HG03558 (cell line): Measurements from ENCODE around the gene FRA10AC1.
"Not testable (repeated sequence)": the region's sequence is repeated elsewhere in the genome, so short reads cannot be mapped to it uniquely, and the experiment has no call there.

Experiments used
- ATAC-seq: cut with Tn5 transposase; IDR thresholded peaks from one replicate; pipeline ENCODE4 v1.9.1; 2021; ENCODE audit warnings: moderate number of reproducible peaks; ENCODE audit not compliant: unreplicated experiment; ENCODE audit errors: extremely low read depth

Gene FRA10AC1

DNA sequence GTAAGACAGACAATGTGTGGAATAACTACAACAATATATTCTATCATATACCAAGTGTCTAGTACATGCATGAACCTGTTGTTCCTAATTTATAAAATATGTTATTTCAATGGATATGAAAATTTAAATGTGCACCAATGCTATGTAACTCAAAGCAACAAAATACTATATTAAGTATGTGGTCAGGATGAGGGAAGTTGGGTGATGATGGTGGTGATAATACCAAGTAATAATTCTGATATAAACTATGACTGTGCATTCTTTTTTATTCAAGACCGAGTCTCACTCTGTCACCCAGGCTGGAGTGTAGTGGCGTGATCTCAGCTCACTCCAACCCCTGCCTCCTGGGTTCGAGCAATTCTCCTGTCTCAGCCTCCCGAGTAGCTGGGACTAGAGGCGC is 2.1 kb upstream of the FRA10AC1 start:
- no peak for ATAC-seq

DNA sequence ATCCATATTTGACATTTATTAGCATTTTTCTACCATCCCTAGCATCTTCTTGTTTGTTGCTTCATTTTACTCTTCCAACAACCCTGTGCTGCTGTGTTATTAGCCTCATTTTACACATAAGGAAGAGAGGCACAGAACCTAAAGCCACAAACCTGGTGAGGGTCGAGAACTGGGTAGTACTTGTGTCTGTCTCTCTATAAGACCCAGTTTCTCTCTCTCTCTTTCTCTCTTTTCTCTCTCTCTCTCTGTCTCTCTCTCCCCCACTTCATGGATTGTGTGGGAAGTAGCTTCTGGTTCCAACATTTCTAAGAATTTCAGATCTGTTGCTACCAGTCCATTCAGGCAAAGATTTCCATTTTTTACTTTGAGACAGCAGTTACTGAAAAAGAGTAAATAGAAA is 1.4 kb upstream of the FRA10AC1 start:
- no peak for ATAC-seq

DNA sequence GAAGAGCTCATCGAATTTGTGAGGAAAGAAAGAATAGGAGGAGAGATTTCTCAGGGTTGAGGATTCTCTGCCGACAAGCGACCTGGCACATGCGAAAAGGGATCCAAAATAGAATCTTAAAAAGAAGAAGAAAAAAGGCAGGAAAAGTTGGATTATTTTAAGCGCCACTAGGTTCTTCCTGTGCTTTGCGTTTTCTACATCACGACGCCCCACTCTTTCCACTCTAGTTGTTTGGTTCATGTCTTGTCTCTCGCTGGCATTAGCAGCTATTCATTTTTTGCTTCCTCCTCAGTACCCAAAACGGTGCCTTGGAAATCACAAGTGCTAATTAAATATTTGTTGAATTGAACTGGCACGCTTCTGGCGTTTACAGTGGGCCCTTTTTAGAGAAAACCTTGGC is 674 bp upstream of the FRA10AC1 start:
- no peak for ATAC-seq

DNA sequence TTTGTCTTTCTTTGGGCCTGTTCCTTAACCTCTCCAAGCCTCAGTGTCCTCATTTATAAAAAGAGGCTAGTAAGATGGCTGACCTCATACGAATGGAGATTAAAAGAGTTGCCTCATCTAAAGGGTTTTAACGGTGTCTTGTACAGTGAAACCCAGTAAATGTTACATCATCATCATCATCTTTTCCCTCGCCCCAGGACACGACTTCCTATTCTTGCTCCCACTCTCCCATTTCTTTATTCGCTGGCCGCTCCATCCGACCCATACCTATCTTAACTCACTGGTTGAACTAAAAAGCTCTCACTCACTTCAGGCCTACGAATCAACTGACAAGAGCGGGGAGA is 554 bp downstream of the FRA10AC1 start:
- no peak for ATAC-seq

DNA sequence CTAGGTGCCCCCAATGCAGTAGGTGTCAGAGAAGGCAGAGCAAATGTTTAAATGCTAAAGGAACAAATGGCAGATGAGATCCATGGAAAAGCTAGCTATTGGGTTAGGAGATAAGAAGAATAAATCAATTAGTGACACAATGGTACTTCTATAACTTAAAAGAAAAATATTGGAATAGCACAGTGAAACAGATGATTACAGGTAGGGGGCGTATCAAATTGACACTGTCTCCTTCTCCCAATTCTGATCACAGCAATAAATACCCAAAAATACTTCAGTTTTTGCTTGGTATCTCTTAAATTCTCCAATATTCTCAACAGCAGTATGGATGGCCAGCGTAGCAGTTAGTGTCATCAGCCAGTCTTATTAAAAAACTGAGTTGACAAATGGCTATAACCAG is 5.2 kb downstream of the FRA10AC1 start:
- ATAC-seq = no peak

DNA sequence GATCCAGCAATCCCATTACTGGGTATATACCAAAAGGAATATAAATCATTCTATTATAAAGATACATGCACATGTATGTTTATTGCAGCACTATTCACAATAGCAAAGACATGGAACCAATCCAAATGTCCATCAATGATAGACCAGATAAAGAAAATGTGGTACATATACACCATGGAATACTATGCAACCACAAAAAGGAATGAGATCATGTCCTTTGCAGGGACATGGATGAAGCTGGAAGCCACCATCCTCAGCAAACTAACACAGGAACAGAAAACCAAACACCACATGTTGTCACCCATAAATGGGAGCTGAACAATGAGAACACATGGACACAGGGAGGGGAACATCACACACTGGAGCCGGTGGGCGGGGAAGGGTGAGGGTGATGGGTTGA is 5.8 kb downstream of the FRA10AC1 start:
- ATAC-seq = not testable (repeated sequence)

DNA sequence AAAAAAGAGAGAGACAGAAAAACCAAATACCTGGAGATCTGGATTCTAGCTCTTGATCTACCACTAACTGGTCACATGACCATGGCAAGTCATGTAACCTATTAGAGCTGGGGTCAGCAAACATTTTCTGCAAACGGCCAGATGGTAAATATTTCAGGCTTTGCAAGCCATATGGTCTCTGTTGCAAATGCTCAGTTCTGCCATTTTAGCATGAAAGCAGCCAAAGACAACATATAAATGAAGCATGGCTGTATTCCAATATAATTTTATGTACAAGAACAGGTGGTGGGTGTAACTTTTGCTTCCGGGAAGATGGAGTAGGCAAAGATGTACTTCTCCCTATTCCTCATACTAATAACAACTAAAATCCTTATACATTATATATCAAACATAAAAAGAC is 6.7 kb downstream of the FRA10AC1 start:
- no peak for ATAC-seq

DNA sequence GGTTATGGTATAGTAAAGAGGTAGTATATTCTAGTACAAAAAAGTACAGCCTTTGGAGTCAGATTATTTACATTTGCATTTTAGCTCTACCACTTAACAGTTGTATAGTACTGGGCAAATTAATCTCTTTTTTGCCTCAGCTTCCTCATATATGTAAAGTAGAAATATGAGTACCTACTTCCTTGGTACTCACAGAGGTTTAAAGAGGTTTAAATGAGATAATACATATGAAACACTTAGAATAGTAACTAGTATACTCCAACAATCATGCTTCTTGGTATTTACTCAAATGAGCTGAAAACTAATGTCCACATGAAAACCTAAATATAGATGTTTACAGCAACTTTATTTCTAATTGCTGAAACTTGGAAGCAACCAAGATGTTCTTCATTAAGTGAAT is 14.7 kb downstream of the FRA10AC1 start:
- no peak for ATAC-seq

DNA sequence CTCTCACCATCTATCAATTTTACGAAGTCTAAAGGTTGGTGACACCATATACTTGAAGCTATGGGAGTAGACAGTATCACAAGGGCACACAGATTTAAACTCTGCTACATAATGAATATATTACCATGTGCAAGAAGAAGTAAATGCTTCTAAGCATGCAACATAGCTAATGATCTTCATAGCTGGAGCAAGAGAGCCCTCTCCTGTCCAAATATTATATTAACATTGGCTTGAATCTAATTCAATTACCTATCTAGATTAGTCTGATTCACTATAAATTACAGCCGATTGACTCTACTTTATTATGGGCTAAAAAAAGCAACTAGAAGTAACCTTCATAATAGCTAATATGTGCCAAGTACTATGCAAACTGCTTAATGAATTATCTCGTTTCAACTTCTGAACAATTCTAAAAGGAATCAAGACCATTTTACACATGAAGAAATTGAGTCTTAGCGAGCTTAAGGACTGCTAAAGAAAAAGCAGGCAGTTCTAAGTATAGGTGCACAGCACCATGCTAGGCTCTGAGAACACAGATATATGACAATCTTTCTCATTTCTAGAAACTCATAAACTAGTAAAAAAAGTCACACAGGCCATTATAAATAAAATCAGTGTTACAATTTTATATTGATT is 21.9 kb downstream of the FRA10AC1 start:
- no peak for ATAC-seq

DNA sequence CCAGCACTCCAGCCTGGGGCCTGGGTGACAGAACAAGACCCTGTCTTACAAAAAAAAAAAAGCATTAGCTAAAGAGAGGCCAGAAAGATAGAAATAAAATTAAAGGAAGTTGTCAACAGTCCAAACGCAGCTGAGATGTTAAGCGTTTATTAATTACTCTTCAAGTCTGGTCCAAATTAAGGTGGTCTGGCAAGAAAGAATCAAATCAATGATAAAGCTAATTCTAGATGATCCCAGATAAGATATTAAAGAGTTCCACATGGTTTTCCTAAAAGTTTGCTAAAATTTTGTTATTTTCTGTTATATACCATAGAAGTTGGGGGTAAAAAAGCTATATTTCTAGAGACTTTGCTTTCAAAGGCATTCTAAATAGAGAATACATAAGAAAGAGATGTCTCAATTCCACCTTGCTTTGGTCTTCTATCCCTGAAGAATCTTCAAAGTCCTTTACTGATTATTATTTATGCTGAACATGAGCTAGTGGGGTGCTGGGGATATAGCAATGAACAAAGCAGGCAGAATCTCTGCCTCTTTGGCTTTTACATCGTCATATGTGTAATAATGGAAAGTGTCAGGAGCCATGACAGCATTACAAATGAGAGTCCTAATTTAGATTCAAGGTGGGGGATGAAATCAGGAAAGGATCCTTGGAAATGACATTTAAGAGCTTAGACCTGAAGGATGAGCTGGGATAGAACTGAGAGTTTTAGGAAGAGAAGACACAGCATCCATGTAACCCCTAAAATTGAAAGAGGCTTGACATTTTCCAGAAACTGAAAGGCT is 23.4 kb downstream of the FRA10AC1 start:
- no peak for ATAC-seq

DNA sequence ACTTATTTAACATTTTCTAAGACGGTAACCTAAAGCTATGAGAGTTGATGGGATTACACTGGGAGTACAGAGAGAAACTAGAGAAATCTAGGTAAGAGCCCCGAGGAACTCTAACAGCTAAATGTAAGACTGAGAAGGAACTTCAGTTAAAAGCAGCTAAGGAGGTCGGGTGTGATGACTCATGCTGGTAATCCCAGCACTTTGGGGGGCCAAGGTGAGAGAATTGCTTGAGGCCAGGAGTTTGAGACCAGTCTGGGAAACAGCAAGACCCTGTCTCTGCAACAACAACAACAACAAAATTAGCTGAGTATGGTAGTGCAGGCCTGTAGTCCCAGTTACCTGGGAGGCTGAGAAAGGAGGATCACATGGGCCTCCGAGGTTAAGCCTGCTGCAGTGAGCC is 24.0 kb downstream of the FRA10AC1 start:
- no peak for ATAC-seq

DNA sequence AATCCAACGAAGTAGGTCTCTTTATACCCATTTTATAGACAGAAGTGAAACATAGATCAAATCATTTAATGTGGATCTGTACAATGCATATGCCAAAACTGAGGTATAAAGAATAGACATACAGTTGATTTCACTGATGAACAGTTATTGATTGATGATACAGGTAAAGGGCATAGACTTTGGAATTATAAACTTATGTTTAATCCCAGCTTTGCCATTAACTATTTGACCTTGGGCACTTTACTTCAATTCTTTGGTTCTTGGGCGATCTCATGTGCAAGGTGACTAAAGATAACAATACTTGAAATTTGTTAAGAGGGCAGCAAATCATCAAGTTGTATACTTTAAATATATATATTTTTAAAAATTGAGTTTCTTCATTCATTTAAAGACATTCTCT is 28.6 kb downstream of the FRA10AC1 start:
- ATAC-seq = no peak

DNA sequence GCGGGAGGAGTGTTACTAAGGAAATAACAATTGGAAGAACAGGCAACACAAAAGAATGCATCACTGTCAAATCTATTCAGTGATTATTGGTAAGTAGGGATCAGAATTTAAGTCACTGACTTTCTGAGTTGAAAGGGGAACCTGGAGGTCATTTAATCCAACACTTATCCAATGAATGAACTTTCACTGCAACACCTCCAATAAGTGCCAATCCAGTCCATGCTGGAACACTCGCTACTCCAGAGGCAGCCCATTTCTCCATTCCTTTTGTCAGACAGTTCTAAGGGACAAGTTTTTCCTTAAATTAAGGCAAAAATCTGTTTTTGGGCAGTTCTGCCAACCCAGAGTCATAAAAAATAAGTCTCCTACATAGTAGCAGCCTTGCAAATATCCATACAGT is 29.5 kb downstream of the FRA10AC1 start:
- ATAC-seq = no peak

DNA sequence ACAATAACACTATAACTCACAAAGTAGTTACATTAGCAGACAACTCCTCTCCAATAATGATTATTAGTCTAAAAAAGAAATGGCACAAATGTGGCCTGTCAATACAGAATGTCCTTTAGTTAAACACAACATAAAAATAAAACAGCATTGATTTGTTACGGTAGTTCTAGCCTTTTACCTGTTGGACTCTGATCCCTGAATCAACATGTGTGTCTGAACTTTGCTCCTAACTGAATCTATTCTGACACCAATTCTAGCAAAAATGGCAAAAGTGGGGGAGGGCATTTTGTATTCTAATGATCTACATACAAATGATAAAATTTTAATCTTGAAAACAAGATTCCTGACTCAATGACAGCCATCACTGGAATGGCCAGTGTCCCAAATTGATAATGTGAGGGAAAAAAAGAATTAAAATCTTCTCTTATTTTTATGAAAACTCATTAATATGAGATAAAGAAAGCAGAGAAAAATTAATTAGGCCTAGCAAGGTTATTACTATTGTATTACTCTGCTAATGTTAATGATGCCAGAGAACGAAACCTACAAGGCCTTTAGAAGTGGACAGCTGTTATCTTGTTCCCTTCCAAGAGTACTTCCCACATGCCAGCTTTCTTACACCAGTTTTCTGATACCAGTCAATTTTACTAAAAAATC is 30.2 kb downstream of the FRA10AC1 start:
- ATAC-seq = no peak

DNA sequence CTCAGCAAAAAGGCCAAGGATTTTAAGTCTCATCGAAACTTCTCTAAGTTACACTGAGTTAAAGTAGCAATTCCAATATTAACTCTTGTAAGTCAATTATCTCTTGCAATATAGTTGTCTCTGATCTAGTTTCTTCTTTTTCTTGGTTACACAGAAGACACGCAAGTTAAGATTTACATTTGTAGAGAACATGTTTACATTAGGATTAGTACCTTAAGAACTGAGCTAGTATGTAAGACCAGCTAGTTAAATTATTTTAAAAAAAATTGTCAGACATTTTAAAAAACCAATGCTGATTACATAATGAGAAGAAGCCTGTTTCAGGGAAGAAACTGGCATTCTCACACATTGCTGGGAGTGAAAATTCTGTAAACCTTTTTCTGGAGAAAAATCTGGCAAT is 31.4 kb downstream of the FRA10AC1 start:
- ATAC-seq = no peak

DNA sequence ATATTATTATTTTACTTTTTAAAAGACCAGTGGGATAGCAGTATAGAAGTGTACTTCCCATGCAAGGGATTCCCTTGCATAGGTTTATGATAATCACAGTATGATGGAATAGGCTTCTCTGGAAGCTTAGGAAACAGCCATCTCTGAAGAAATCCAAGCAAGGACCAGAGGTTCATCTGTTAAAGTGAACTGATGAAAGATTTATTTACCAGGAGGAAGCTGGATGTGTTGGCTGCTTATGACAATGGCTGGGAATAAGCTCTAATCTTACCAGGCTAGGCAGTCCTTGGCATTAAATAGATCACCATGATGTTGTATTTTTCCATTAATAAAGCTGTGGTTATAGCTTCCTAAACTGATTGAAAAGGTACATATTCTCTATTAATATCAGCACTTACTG is 32.0 kb downstream of the FRA10AC1 start:
- ATAC-seq = no peak

DNA sequence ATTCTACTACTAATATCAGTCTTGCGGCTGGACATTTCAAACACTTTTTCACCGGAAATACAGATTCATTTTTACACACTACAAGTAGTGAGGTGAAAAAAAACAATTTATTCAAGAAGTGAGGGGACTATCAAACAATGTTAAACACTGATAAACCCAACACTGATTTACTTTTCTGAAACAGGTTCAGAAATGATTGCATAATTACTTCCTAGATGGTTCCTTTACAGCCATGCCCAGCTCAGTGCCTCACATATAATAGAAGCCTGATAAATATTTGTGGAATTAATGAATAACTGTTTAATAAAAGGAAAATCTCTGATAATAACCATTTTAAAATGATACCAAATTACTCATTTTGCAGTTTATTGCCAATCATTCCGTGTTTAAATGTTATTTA is 34.6 kb downstream of the FRA10AC1 start:
- ATAC-seq = no peak

DNA sequence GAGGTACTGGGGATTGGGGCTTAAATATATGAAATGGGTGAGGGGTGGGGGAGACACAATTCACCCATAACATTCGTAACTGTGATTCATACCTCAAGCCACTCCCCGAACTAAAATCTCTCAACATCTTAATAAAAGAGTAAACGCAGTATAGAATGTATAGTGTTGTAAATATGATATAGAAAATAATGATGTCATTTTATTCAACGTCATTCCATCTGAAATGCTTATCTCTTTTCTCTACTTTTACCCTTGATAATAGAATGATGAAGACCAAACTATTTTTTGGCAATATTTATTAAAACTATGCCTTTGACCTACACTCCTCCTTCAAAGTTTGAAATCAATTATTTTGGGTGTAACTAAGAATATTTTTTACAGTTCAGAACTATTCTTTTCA is 36.4 kb downstream of the FRA10AC1 start:
- no peak for ATAC-seq

DNA sequence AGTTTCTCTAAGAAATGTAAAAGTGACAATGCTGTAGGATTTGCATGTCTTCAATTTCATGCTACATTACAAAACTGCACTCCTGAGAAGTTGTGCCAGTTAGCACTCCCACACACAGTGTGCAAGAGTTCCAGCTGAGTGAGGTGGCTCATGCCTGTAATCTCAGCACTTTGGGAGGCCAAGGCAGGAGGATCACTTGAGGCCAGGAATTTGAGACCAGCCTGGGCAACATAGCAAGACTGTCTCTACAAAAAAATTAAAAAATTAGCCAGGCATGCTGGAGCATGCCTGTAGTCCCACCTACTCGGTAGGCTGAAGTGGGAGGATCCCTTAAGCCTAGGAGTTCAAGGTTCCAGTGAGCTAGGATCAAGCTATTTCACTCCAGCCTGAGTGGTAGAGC is 44.6 kb downstream of the FRA10AC1 start:
- ATAC-seq = no peak

DNA sequence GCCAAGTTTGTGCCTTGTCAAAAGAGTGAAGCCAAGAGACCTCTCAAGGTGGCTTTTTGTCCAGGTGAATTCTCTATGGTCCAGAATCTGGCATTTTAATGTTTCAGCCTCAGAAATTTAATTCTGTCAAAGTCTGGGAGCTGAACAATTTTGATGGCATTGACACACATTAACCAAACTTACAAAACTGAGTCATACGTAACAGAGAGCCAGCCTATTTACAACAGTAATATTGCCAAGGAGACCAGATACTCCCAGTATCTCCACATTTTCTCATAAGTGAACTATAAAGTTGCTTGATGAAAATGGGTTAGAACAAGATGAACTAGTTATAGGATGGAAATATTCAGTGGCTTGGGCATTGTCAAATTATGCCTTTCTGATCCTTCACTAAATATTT is 46.2 kb downstream of the FRA10AC1 start:
- no peak for ATAC-seq

DNA sequence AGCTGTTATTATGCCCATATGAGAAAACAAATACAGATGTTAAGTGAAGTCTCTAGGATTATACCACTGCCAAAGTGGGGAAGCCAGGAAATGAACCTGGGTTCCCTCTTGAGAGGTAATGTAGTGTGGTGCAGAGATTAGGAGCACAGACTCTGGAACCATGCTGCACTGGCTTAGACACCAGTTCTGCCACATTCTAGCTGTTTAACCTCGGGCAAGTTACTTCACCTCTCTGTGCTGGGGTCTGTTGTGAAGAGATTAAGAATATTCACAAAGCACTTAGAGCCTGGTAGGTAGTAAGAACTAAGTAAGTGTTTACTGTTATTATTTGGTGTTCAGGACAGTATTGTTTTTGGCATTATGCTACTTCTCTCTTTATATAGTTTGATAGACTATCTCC is 48.2 kb downstream of the FRA10AC1 start:
- ATAC-seq = no peak

DNA sequence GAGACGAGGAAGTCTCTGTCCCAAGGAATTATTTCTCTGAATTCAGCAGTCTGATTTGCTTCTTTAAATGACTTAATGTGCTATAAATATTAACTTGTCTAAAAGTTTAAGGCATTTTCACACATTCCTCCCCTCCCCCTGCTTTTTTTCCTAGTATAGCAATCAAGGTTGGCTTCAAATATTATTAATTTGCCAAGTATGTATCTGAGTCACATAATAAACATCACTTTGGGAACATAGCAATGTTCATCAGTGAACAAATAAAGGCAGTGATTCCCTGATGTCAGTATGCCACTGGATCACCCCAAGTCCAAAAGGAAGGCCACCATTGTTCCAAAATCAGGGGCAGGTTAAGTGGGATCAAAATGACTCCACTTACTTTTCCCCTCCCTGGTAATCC is 49.5 kb downstream of the FRA10AC1 start:
- ATAC-seq = no peak
